ENCODE measurements around the gene ARID5A.

- TF ChIP-seq CTCF (conservative IDR thresholded peaks at IDR 0.05) (no peak), ZFX (IDR thresholded peaks at IDR 0.05) (no peak)
Measured at GRCh38 chr2:96508521-96509113, 27.9 kb upstream of the ARID5A start.

All from C4-2B (cell line).